Astrocyte of the spinal cord (primary cell): ENCODE measurements around the gene MT1M.

ENCODE experiments used
- DNase-seq: peaks from one replicate; pipeline ENCODE4 v3.0.0; 2011; ENCODE audit warnings: low read depth, low spot score
- H3K4me3 ChIP-seq: 2 replicates; pipeline ENCODE4 v1.5.1; 2011; ENCODE audit warnings: low read depth, mild to moderate bottlenecking, low read length, moderate library complexity
- CTCF ChIP-seq: IDR thresholded peaks from 2 replicates; pipeline ENCODE4 v1.5.1; 2012; ENCODE audit warnings: low read depth, mild to moderate bottlenecking, low read length, inconsistent platforms
- in situ Hi-C: cut with HindIII; loops from 2 replicates; pipeline ENCODE4 v1.10.0; 2017; ENCODE audit warnings: low sequenced_read_pairs

Gene MT1M

DNA sequence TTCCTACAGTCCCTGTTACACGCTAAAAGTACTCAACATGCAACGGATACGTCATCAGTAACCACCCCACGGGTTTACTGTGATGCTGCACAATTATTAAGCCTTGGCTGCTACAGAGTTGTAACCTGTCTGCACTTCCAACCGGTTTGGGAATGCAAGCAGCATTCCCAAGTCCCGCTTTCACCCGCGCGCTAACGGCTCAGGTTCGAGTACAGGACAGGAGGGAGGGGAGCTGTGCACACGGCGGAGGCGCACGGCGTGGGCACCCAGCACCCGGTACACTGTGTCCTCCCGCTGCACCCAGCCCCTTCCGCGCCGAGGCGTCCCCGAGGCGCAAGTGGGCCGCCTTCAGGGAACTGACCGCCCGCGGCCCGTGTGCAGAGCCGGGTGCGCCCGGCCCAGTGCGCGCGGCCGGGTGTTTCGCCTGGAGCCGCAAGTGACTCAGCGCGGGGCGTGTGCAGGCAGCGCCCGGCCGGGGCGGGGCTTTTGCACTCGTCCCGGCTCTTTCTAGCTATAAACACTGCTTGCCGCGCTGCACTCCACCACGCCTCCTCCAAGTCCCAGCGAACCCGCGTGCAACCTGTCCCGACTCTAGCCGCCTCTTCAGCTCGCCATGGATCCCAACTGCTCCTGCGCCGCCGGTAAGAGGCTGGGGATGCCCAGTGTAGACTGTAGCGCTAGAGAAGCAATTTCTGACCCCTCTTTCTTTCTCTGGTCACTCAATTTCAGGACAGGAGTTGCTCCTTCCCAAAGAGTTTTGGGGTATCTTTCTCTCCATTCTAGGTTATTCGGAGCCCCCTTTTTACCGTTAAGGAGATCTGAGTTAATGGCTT, 24.2 kb upstream of the MT1M start, which contains the start of gene MT2A:
TSS of gene MT2A (plus strand) at position 542 of the 833 bp plus-strand sequence. CDS start at position 614, 72 bp downstream.
- in situ Hi-C loops = no loop called here
- H3K4me3 ChIP-seq = peak within 1 kb of the TSS; percentile 90
- peak; percentile 99 for DNase-seq
- no peak for TF ChIP-seq CTCF

GRCh38 chr16:56608876-56609462, 23.5 kb upstream of the MT1M start:
- DNase-seq = no peak
- in situ Hi-C loops = no loop called here
- peak overlapping the region; percentile 90 for H3K4me3 ChIP-seq
- no peak for TF ChIP-seq CTCF

GRCh38 chr16:56609463-56609921, 23.0 kb upstream of the MT1M start:
- in situ Hi-C loops = no loop called here
- no peak for TF ChIP-seq CTCF
- DNase-seq = peak; percentile 92
- H3K4me3 ChIP-seq = peak overlapping the region; percentile 90

GRCh38 chr16:56610017-56610608, 22.3 kb upstream of the MT1M start:
- TF ChIP-seq CTCF = no peak
- H3K4me3 ChIP-seq = peak overlapping the region; percentile 90
- in situ Hi-C loops = no loop called here
- DNase-seq = peak; percentile 94

- no peak for DNase-seq
- no peak overlapping the region for H3K4me3 ChIP-seq
- in situ Hi-C loops = no loop called here
- TF ChIP-seq CTCF = no peak
Observed at GRCh38 chr16:56610609-56611111, 21.8 kb upstream of the MT1M start.

DNA sequence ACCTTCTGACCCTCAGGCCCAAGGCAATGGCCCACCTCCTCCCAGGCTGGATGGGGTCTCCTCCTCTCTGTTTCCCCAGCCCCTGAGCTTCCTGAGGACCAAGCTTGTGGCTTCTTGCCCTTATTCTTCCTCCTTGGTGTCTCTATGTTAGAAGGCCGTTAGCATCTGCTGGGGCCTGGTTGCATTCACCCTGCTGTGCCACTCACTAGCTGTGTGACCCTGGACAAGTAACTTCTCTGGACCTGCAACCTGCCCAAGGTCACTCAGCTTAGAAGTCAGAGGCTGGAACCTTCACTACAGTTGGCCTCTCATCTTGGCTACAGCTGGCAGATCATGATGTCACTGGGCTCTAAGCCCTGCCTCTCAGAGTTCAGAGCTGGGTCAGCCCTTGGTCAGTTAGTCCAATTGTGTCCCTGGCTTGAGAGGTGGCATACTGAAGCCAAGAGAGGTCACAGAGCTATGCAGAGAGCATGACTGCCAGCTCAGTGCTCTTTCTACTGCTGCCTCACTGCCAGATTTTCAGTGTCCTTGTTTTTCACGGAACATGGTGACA, 21.1 kb upstream of the MT1M start:
- no peak overlapping the region for H3K4me3 ChIP-seq
- in situ Hi-C loops = no loop called here
- DNase-seq = peak; percentile 34
- no peak for TF ChIP-seq CTCF
